HG02852 (cell line): Measurements from ENCODE around the gene IFITM10.

Experiments
- ATAC-seq: cut with Tn5 transposase; IDR thresholded peaks from one replicate; pipeline ENCODE4 v1.9.1; 2021; ENCODE audit warnings: mild to moderate bottlenecking, moderate library complexity; ENCODE audit not compliant: unreplicated experiment

IFITM10 gene

DNA sequence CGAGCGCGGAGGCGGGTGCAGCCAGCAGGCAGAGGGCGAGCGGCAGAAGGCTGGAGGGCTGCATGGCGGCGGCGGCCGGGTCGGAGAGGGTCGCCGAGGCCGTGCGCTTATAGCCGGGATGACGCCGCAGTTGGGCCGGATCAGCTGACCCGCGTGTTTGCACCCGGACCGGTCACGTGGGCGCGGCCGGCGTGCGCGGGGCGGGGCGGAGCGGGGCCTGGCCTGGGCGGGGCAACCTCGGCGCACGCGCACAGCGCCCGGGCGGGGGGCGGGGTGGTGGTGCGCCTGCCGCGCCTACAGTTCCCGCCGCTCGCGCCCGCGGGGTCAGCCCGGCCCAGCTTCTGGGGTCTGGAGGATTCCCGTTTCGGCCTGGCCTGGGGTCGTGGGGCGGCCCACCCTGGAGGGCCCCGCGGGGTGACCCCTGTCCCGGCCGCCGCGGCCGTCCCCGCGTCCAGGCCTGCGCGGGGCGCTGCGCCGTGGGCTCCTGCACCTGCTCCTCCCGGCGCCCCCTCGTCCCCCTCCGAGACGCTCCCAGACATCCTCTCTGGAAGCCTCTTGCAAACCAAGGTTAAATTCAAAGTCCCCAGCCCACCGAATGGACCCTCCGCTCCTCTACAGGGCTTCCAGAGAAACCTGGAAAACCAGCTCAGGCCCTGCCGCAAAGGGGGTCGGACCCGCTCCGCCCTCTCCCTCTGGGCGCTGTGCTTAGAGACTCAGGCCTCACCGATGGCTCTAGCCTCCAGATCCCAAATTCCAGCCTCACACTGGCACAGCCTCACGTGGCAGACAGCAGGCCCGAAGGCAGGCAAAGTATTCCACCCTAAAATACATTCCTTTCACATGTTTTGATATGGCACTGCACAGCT lies 13.6 kb upstream of the IFITM10 start, which contains the start of gene CTSD:
TSS of gene CTSD (minus strand) at position 132 of the 866 bp plus-strand sequence. CDS start at position 64, 68 bp downstream.
- ATAC-seq, result peak; percentile 78

DNA sequence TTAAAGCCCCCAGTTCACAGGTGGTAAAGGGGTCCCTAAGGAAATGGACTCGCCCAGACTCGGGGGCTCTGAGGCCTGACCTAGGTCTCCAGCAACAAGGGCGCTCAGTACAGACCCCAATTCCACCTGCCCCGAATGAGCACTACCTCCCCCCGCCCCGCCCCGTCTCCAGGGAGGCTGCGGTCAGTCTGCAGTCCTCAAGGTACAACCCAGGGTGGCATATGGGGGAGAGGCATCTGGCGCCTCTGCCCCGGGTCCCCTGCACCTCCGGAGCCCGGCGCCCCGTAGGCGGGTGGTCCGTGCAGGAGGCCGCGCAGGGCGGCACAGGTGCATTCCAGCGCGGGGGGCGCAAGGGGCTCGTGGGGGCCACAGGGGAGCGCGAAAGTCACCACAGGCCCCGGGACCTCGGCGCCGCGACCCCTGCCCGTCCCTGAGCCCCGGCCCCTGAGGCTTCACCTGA lies 13.0 kb upstream of the IFITM10 start:
- ATAC-seq, result peak; percentile 34

DNA sequence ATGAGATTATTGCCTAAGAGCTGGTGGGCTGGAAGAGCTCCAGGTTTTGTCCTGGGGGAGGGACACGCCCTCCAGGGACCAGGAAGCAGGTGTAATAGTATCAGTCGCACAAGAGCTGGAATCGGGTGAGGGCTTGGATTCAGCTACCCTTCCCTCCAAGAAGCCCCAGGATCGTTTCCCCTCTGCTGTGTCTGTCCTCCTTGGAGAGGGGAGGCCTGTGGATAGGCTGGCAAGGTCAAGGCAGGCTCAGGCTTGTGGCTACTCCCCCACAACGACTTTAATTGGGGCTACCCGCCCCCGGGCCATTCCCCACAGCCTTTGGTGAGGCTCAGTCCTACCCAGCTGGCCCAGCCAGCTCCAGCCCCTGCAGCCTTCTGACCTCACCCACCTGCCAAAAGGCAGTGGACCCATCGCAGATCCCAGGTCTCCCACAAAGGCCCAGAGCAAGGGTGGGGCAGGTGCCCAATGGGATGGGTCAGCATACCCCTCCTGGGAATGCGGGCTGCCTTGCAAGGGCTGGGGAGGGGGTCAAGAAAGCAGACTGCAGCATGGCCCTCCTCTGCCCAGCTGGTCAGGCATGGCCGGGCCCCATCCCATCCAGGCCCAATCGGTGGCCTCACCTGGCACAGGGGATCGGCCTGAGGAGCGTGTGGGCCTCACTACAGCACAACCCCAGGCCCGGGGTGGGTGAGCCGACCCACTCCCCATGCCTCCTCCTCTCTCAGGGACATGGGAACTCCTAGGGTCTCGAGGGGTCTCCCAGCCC lies 12.3 kb upstream of the IFITM10 start:
- ATAC-seq, result no peak

DNA sequence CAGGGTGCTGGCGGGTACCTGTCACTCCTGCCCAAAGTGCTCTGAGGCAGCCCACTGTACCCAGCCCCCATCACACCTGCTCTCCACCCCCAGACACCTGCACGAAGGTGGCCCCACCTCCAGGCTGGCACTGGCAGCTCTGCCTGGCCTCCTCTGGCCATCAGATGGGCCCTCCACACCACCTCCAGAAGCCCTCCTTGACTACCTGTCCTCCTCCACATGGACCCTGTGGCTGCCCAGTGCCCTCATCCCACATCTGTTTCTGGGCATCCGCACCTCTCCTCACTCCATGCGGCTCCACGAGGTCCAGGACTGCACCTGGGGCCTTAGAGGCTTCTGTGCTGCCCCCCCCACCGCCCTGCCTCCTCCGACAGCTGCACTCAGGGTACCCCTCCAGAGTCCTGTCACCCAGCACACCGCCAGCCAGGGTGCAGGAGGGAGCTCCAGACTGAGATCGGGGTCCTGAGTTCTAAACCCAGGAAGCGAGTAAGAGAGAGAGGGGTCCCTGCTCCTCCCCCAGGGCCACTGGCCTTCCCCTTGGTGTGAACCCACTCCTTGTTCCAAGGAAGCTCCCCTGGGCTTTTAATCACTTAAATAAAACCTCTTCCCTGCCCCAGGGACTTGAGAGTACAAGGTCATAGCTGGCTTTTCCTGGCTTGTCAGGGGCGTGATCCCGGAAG lies 11.6 kb upstream of the IFITM10 start:
- no peak for ATAC-seq

DNA sequence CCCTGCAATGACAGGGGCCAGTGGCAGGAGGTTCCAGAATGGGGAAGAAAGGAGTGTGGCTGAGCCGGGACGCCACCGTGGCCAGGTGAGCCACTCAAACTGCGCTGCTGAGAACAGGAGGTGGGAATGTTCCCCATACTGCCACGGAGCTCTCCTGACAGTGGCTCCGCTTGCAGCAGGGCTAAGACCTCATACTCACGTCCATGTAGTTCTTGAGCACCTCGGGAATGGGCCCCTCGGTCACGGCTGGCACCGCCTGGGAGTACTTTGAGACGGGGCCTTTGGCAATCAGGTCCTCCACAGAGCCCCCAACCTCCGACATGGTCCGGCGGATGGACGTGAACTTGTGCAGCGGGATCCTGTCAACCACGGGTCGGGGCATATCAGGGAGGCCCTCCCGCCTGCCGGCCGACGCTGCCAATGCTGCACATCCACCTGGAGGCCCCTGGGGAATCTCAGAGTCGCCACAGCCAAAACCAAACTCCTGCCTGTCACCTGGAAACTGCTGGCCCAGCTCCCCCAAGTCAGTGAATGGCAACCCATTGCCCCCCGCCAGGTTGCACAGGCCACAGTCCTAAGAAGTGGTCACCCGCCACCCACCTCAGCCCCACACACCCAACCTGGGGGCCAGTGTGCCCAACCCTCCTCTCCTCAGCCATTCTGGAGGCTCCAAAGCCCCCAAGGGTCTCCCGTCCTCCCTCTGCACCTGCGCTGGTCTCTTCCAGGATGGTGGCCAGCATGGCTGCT lies 10.9 kb upstream of the IFITM10 start:
- no peak for ATAC-seq

DNA sequence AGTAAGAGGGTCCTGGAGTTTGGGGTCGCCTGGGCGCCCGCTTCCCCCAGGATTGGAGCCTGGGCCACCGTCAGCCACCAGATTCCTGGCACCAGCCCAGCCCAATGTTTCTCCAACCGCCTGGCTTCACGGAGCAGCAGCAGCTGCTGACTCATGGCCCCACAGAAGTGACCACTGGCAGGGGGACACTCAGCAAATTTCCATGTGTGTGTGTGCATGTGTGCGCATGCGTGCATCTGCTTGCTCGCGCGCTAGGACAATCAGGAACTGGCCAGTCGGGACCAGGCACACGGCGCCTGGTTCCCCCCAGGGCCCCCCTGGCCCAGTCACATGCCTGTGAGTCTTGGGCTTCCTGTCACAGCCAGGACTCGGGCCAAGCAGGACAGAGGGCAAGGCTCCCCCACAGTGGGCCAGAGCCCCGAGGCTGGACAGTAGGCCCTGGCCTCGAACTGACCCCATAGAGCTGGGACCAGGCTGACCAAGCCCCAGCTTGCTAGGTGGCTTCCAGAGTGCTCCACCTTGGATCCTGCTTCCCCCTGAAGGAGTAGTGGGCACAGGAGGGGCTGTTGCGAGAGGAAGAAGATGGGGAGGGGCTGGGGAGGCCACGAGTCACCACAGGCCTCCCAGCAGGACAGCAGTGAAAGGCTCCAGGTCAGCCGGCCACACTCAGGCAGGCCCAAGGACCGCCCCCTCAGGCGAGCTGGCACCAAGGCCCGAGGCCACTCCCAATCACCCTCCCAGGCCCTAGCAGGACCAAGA lies 10.1 kb upstream of the IFITM10 start:
- no peak for ATAC-seq

DNA sequence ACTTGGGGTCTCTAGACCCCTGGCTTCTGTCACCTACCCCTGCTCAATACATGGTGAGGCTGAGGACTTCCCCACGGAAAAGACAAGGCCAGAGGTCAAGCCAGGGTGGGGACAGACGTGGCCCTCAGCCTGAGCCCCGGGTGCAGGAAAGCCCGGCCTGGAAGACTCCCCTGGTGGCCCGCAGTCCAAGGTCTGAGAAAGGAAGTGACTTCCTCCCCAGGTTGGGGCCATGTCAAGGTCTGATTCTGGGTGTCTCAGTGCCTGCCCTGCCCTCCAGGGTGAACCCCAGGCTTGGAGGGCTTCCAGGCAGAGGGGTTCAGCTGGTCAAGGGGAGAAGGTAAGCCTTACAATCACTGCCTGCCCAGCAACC lies 9.4 kb upstream of the IFITM10 start:
- no peak for ATAC-seq

DNA sequence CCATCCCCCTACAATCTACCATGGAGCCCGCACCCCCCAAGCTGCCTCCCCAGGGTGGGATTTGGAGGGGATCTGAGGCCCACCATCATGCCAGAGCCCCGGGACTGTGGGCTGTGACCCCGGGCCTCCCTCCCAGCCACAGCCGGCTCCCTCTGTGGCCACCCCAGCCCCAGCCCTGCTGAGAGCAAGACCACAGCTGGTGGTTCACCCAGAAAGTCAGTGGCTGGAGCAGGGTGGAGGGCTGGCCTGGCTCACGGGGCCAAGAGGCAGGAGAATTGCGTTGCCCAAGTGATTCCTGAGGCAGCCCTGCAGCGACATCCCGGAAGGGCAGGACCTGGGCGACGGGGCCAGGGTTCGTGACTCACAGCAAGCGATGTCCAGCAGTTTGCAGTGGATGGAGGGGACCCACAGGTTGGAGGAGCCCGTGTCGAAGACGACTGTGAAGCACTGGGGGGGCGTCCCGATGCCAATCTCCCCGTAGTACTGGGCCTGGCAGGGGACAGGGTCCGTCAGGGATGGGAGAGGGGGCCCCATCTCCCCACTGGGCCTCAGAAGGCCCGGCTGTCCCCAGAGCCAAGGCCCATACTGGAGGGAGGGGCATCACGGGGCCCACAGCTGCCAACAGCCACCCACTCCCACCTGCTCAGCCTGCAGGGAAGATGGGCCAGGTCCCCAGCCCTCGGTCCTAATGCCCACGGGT lies 8.9 kb upstream of the IFITM10 start:
- no peak for ATAC-seq

- ATAC-seq, result no peak
Observed at GRCh38 chr11:1758611-1759150, 8.3 kb upstream of the IFITM10 start.

GRCh38 chr11:1757861-1758610 lies 7.6 kb upstream of the IFITM10 start:
- no peak for ATAC-seq

DNA sequence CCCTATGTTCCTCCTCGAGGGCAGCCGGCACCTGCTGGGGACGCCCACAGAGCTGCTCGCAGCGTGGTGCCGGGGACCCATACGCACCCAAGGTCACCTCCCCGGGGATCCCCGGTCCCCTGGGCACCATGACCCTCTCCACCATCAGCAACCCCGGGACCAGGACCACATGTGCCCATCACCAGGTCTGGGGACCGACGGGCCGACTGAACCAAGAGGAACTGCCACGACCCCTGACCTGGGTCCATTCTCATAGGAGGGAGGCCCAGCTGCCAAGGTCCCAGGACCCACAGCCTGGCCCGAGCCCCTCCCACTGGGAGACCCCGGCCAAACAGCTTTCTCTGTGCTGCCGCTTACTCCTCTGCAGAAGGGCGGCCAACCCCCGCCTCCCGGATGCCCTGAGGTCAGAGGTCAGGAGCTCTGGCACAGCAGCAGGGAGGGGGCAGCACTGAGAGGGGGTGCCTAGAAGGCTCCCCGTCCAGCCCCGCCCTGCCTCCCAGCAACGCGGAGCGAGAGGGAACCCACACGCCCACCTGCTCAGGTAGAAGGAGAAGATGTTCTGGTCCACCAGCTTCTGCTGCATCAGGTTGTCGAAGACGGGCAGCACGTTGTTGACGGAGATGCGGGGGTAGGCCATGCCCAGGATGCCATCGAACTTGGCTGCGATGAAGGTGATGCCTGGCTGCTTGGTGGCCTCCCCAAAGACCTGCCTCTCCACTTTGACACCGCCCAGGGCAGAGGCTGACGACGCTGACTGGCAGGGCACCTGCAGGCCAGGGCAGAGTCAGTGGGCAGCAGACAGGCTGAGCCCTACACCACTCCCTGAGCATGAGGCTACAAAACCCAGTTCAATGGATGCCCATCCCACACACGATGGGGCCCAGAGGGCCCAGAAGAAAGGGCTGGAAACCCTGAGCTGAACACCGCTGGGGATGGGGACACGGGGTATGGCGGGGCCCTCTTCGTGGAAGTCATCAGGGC lies 6.7 kb upstream of the IFITM10 start:
- no peak for ATAC-seq

DNA sequence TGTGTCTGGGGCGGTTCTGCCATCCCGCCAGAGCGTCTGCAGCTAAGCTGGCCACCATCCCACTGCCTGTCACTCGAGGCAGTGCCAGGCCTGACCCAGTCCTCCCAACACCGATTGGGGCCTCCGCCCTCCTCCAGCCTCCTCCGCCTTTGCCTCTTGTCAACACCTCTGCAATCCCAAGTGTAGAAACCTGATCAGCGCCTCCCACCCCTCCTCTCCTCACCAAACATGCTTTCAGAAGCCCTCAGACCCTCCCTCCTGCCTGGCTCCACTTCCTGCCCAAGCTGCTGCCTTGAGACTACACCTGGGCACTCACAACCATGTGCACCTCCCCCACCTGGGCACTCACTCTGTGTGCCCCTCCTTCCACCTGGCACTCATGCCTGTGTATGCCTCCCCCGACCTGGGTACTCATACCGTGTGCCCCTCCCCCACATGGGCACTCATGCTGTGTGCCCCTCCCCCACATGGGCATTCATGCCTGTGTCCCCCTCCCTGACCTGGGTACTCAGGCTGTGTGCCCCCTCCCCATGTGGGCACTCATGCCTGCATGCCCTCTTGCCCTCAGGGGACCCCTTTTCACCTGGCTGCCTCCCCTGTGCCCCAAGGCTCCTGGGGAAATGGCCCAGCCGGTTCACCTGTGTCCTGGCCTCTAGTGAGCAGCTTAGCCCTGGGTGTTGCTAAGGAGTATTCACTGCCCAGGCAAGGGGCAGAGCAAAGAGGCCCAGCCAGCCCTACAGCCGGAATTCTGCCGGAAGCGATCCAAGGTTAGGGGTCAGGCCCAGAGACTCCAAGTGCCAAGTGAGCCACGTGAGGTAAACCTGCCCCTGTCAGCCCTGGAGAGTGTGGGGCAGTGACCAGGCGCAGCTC lies 5.5 kb upstream of the IFITM10 start:
- ATAC-seq, result no peak

- ATAC-seq, result no peak
Observed at GRCh38 chr11:1755344-1755691, 4.9 kb upstream of the IFITM10 start.

- no peak for ATAC-seq
Observed at GRCh38 chr11:1754376-1755150, 4.2 kb upstream of the IFITM10 start.

GRCh38 chr11:1753929-1754305 lies 3.5 kb upstream of the IFITM10 start:
- no peak for ATAC-seq
